GM12865 (cell line): ENCODE measurements around the gene CDC42BPG.

Experiments
- DNase-seq: peaks from one replicate; pipeline ENCODE4 v3.0.0; 2010; ENCODE audit warnings: low read depth
- H3K4me3 ChIP-seq: 2 replicates; pipeline ENCODE4 v1.5.1; 2011; ENCODE audit warnings: mild to moderate bottlenecking, low read depth, low read length, control low read depth
- CTCF ChIP-seq: IDR thresholded peaks from 2 replicates; pipeline ENCODE4 v1.5.1; 2011; ENCODE audit warnings: low read length, control low read depth, low read depth, inconsistent platforms; ENCODE audit not compliant: insufficient read depth; ENCODE audit errors: missing control alignments

CDC42BPG gene

GRCh38 chr11:64875369-64876228 lies 31.1 kb upstream of the CDC42BPG start:
- peak; percentile 51 for DNase-seq
- H3K4me3 ChIP-seq, result peak overlapping the region; percentile 86
- TF ChIP-seq CTCF, result no peak

DNA sequence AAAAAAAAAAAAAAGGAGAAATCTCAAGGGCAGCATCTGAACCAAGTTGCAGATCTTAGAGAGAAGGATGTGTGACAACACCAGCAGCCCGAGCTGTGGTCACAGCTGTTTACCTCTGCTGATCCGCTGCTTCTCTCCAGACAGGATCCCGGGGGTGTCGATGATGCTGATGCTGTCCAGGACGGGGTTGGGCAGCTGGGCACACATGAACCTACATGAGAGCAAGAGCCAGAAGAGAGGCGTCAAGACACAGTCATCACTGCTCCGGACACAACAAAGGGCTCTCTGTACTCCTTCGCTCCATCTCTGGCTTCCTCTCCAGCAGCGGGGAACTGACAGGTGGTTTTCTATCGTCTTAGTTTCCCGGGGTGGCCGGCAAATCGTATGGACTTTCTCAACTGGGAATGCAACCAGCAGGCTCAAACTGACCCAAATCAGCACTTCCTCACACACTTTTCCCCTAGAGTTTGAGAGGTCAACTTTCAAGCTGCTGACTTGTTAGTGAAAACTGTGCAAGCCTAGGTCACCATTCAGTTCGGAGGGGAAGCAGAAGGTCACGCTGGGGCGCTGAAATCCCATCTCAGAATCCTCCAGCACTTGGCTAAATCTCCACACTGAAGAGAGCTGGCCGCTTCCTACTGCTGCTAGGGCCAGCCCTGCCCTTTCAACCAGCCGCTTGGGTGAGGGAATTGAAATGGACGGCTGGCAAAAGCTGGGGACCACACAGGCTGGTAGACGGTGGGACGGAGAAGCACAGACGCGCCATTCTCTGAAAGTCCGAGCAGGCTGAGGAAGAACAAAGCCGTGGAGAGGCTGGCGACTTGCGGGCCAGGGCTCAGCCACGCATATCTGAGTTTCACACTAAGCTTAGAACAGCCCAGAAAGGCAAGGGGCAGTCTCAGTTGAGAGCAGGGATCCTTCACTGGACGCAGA lies 30.1 kb upstream of the CDC42BPG start:
- no peak for TF ChIP-seq CTCF
- H3K4me3 ChIP-seq, result peak overlapping the region; percentile 86

DNA sequence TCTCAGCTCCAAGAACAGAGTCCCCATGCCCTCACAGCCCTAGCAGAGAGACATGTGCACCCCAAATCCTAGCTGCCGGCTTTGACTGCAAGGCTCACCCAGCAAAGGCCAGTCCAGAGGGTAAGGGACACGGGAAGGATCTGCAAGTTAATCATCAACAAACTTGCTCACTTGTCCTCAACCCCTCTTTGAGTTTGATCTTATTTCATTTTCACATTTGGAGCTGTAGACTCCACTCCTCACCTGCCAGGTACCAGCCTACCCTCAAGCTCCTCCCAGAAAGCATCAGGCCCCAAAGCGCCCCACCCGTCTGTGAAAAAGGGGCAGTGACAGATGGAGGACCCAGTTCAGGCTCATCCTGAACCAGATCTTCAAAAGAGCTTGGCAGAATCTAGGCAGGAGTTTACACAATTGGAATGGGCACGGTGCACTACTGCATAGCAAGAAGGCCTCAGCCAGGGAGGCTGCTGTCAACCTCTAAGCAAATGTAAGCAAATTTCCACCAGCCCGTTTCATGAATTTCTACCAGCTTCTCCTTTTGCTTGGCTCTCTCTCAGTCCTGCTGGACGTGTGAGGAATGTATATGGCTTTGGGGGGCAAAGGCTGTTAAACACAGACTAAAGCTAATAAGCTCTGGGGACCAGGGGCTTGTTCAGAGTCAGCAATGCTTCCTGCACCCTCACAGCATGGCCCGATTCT lies 28.5 kb upstream of the CDC42BPG start:
- peak overlapping the region; percentile 55 for H3K4me3 ChIP-seq
- DNase-seq, result peak; percentile 35
- TF ChIP-seq CTCF, result no peak

More for the DNA sequence above, 30.1 kb upstream of the CDC42BPG start:
- DNase-seq, result peak; percentile 49

DNA sequence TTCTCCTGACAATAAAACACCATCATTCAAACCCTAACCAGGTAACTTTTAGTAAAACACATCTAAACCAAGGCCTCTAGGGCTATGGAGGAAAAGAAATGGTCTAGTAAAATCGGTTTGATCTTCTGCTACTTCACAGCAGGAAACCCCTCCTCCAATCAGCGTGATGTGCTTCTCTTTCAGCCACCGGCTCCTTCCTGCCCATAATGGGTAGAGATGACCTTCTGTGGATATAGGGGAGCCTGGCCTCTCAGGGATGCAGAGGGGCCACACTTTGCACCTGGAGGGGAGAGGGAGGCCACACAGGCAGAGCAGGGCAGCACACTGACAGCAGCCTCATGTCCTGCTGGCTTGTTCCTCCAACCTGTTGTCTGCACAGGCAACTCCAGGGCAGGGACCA lies 27.0 kb upstream of the CDC42BPG start:
- H3K4me3 ChIP-seq, result peak overlapping the region; percentile 55
- DNase-seq, result peak; percentile 32
- no peak for TF ChIP-seq CTCF

- peak overlapping the region; percentile 55 for H3K4me3 ChIP-seq
- peak; percentile 9 for DNase-seq
- no peak for TF ChIP-seq CTCF
Measured at GRCh38 chr11:64870893-64871466, 26.5 kb upstream of the CDC42BPG start.
